Fibroblast of skin of right quadriceps (primary cell): ENCODE data around the gene TTC7B.

ENCODE experiments used
- DNase-seq: peaks from one replicate; pipeline ENCODE4 v3.0.0-alpha.2; 2013

The TTC7B gene

DNA sequence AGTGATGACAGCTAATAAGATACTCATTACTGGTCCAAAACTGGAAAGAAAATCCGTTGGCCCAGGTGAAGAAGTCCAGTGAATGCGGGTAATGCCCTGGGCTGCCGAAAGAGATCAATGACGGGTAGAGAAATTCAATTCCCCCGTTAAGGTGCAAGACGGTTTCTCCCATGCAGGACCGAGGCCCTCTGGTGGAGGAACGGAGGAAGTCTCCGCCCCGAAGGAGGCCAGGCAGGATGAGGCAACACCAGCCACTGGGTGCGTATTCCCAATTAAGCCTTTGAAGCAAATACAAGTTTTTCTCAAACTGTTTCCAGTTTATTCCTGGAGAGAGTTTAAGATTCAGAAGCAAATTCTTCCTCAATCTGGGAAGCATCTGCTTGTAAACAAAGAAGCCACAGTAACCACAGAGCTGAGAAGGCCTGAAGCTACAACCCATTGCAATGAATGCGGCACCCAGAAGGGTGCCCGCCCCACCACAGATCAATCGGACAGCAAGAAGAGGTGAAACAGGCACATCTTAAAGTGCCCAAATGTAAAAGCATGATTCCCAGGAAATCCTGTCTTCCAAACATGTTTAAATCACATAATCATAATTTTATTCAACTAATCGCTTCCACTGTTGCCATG, 118.5 kb downstream of the TTC7B start:
- peak; percentile 77 for DNase-seq

DNA sequence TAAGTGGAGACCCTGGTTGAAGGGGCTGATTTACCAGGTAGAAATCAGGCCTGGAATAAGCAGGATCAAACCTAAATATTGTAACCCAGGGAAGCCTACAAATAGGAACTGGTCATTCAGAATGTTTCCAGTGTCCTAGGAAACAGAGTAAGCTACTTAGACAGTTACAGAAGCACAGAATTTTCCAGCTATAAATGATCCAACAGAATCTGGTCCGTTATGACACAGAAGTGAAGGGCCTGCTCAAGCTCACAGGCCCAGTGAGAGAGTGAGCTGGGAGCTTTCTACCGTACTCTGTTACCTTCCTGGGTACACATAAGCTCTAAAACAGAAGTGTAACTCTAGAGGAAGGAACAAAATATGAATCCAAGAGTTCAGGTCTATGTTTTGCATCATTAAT, 119.1 kb downstream of the TTC7B start:
- no peak for DNase-seq

DNA sequence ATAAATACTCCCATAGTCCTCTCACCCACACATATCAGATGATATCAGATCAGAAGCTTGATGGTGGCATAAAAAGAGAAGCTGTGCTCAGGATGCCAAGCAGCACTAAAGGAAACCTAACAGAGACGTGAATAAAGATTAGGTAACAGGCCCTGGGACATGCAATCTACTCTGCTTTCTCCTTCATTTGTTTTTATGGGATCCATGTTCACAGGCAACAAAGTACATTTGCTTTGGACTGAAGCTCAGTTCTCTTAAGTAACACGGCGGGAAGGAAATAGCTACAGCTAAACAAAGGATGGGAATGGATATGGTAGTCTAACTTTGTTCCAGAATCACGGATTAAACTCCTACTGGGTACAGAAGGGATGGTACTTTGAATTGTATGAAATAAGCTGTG, 119.5 kb downstream of the TTC7B start:
- DNase-seq, result no peak

DNA sequence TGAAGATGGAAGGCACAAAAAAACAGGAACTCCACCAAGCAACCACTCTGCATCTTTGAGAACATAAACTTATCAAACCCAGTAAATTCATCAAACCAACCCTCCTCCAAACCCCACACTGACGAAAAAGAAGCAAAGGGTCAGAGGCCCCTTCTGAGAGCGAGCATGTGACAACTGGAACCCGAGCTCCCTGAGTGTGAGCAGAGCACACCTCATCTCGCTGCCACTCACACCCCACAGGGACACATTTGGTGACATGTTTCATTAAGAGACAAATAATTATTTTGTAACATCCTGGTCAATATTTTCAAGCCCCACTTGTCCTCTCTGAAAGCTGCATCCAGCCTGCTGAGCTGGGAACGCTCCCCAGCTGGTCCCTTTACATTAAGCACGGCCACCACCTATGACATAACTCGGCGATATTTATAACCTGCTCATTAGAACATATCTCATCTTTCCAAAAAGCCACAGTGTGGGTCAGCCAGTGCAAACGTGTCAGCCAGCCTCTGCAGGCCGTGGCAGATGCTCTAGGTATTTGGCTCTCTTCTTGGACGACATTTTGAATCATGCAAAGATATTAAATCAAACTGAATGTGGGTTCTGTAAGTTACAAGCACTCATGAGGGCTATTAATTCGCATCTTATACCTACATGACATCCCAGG, 120.1 kb downstream of the TTC7B start:
- no peak for DNase-seq

DNA sequence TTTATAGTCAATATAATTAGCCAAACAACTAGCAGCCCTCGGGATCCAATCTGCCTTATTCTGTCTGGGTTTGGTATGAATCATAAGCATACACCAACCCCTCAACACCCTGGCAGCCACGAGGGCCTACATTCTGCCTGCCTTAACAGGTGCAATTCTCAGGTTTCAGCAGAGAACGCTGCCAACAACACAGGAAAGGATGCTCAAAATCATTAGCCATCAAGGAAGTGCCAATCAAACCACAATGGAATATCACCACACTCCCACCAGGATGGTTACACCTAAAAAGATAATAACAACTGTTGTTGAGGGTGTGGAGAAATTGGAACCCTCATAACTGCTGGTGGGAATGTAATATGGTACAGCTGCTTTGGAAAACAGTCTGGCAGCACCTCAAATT, 122.8 kb downstream of the TTC7B start:
- DNase-seq, result no peak

DNA sequence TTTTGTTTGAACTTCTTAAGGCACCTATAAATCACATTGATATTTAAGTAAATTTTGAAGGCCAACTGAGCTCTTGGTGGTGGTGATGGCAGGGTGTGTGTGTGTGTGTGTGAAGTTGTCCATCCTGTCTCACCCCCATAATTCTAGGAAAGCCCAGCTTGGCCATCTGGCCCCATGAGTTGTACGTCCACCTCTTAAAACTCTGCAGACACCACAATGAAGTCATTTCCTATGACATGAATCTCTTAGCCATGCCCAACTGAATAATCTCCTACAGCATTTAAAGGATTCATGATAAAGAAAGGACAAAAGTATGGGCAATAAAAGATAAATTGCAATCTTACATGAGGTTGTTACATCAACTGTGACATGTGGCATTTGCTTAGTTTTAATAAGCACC, 123.4 kb downstream of the TTC7B start:
- no peak for DNase-seq

DNA sequence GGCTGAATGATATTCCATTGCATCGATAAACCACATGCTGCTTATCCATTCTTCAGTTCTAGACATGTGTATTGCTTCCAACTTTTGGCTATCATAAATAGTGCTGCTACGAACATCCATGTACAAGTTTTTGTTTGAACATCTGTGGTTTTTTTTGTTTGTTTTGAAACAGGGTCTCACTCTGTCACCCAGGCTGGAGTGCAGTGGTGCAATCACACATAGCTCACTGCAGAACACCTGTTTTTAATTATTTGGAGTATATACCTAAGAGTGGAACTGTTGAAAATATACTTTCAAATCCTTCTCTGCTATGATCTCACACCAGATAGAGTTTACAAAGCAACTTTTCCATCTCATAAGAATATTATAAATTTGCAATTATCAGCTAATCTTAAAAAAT, 124.2 kb downstream of the TTC7B start:
- DNase-seq, result peak; percentile 40

DNA sequence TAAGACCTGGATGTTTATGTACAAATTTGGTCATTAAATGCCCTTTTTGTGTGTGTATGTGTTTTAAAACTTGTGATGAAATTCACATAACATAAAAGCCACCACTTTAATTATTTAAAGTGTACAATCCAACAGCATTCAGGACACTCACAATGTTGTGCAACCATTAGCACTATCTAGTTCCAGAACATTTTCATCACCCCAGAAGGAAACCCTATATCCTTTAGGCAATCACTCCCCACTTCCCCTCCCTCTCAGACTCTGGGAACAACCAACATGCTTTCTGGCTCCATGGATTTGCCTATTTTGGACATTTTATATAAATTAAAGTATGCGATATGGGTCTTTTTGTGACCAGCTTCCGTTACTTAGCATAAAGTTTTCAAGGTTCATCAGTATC, 124.6 kb downstream of the TTC7B start:
- DNase-seq, result no peak

DNA sequence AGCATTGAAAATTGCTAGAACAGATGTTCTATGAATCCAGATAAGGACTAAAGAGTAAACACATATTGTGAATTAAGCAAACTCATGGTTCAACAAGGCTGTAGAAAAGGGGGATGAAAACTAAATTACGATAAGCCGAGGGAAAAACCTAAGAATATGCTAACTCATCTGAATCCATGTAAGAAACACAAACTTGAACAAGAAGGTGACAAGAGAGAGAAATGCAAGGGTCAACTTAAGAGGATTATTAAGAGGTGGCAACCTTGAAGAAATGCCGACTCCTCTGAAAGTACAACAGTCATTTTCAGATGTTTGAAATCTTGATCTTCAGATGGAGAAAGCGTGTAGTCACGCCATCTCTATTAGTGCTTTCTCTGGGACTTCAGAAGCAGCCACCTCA, 128.6 kb downstream of the TTC7B start:
- no peak for DNase-seq

DNA sequence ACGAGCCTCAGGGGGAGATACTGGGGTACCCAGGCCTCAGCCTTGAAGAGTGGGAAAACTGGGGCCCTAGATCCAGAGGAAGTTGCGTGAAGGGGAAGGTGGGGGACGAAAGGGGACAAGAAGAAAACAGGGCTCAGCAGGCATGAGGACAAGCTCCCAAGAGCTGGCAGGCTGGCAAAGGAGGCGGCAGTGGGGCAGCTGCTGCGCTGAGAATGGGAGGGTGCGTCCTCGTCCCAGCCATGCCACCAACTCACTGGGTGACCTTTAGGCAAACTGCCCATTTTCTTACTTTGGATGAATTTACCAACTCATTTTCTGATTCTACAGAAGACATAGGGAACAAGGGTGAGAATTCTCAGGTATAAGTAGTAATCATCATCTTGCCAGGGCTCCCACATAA, 133.6 kb downstream of the TTC7B start:
- no peak for DNase-seq

DNA sequence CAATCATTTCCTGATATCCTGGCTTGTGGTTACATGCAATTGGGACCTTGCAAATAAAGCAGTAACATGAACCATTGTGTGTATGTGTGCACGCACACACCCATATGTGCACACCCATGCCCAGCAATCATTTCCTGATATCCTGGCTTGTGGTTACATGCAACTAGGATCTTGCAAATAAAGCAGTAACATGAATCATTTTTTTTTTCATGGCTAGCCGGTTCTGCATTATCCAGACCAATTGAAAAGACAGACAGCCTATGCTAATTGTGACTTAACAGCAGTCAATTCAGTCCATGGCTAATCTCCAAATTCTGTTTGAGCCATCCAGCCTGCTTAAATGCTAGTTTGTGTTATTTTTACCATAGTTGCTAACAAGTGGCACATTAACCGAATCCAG, 134.3 kb downstream of the TTC7B start:
- DNase-seq, result peak; percentile 18

DNA sequence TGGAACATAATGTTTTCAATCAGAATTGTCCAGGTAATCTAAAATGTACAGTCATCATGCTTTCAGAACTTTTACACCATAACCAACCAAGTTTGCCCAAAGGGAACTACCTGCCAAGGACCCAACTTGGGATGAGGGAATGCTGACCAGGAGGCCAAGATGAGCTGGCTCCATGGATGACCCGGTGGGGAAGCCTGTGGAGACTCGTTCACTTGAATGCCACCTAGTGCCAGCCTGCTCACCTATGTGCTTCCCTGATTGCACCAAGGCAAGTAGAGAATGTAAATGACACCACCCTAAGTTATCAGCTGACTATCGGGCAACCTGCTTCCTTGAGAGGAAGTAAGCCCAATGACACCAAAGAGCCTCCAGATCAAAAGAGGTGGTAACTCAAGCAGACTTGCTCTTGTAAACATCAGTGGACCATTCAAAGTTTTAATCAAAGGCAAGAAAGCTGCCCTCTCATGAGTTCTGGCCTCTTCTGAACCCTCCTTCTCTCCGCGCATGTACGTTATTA, 137.3 kb downstream of the TTC7B start:
- no peak for DNase-seq

DNA sequence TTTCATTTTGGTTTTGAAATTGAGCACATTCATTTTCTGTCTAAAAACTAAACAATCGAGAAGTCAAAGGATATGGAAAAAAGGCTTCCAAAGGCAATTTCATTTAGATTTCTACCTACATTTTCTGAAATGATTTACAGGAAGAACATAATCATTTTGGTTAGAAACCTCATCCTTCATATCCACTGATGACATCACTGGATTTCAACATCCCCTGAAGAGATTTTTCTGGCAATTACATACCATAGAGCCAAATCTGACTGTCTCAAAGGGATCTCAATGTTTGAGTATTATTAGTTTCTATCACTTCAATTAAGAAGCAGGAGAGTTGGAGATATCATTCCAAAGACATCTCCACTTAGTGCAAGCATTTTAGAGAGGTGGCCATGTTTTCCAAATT, 137.8 kb downstream of the TTC7B start:
- DNase-seq, result peak; percentile 53

DNA sequence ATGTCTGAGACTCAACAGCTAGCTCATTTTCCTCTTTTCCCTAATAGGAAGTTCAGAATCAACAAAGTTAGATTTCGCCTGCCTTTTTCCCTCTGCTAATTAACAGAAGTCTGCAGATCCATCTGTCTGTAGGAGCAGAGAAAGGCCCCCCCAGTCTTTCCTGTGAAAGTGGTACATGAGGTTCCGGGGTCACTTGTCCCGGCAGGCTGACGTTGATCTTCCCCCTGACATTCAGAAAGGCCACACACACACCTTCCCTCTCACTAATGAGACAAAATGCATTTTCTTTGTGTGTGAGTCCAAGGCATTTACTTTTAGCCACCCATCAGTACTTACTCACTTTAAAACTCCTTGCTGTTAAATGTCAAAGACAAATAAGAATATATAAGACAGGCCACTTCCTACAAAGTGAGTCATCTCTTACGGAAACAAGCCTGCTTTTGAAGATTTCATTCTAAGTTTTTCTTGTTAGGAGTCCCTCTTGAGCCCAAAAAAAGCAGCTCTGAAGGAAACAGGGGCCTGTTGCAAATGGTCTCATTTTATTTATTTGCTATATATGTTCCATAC, 138.7 kb downstream of the TTC7B start:
- DNase-seq, result peak; percentile 65

DNA sequence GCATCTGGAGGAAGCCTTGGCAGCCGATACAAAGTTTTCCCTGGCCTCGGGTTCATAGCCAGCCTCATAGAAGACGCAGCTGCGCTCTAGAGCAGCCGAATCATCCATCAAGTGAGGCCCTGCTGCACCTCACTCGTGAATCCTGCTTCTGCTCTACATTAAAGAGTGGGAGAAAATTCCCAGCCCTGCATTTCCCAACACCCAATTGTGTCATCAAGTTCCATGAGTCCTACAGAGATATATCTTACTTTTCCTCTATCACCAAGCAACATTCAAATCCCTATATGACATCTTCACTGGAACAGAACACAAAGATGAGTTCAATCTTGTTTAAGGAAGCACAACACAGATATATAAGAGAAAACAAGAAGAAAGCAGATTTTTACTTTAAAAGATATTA, 139.3 kb downstream of the TTC7B start:
- DNase-seq, result peak; percentile 29

DNA sequence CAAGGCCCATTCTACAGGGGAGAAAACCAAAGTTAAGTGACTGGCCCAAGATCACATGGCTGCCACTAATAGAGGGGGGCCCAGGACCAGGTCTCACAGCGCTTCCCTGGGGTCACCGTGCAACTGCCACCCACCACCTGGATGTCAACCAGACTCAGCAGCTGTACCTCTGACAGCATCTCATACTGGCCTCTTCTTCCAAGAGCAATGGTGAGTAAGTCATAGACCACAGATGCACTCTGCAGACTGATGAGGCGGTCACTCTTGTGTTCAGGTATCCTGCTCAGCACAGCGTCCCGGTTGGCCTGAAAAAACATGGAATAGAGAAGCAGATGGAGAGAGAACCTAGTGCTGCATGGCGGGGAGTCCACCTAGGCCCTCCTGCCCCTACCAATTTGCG, 139.9 kb downstream of the TTC7B start:
- no peak for DNase-seq

DNA sequence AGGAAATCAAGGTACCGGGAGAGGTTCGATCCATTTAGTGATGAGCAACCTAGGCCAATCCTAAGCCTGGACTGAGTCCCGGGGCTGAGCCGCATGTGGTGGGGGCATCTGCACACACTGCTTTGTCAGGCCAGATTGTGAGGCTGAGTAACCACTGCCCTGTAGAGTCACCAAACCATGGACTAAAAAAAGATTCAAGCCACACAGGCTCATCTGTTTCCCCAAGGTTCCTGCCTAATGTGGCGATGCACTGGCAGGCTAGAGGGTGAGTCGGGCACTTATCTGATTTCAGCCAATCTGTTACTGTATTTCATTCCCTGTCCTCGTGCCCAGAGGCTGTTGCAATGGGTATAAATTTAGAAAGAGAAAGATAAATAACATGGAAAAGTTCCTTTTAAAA, 140.8 kb downstream of the TTC7B start:
- peak; percentile 46 for DNase-seq

DNA sequence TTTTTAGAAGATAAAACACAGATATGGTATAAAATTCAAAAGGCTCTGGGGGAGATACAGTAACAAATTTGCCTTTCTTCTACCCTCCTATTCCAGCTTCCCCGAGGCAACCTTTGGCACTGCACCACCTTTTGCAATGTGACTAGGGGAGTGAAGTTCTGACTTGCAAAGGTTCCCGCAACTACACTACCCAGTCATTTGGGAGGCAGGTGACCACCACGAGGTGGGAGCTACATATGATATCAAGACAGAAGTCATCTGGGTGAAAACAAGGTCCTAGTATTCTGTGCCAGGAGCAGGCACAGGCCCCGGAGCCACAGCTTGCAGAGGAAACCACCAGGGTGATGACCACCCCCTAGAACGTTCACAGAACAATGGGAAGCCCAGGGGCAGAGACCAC, 141.5 kb downstream of the TTC7B start:
- no peak for DNase-seq

DNA sequence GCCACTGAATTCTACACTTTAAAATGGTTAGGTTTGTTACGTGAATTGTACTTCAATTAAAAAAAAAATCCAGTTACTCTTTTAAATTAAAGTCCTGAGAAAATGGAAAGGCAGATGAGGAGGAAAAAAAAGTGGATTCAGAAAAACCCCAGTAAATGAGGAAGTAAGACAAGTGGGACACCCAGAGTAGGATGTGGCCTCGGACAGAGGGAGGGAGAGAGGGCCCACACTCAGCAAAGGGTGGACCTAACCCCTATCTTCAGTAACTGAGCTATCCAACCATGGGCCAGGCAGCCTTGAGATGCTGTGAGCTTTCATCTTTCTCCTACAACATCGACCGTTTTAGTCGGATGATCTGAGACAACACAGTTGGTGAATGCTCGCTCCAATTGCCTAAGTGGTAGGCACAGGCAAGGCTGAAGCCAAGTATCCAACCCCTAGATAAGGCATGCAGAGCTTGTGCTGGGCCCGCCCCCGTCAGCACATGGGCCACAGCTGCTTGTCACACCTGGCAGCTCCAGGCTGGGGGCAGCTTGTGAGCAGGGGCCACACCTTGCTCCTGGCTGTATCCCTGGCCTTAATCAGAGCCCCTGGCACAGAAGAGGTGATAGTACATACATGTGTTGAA, 142.1 kb downstream of the TTC7B start:
- DNase-seq, result no peak

DNA sequence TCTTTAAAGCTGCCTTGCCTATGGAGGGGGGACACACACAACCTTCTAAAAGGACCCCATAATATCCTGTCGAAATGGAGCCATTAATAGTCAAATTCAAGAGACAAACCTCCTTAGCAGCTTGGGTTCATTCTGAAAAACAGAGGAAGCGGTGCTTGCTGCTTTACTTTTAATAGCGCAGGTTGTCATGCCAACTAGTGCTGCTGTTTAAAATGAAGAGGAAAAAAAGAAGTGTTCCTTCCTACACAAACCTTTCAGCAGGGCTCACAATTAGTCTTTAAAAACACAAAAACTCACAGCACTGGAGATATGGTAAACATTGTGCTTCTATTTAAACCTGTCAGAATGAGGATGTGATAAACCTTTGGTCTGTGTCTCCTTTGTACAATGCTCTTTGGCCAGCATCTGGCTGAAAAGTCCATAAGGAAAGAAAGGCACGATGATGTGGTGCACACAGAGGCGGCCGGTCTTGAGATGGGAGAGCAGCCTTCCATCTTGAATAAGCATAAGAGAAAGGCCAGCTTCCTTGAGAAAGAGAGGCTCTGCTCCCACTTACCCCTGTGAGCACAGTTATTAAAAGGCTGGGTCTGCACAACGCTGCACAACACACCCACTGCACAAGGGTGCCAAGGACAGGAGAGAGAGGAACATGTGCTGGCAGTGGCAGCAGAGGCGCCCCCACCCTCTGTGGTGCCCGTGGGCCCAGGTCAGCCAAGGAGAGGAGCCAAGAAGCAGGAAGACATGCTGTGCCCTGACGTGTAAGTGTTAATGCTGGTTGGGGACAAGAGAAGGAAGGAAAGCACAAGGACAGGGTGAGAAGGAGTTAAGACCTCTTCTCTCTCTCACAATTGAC, 144.6 kb downstream of the TTC7B start:
- no peak for DNase-seq

DNA sequence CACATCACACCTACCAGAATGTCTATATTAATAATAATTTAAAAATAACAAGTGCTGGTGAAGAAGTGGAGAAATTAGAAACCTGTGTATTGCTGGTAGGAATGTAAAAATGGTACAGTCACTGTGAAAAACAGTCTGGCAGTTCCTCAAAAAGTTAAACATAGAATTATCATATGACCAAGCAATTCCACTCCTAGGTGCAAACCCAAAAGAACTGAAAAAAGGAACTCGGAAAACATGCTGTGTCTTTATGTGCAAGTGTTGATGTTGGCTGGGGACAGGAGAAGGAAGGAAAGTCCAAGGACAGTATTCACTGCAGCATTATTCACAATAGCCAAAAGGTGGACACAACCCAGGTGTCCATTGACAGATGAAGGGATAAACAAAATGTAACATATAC, 146.5 kb downstream of the TTC7B start:
- no peak for DNase-seq

DNA sequence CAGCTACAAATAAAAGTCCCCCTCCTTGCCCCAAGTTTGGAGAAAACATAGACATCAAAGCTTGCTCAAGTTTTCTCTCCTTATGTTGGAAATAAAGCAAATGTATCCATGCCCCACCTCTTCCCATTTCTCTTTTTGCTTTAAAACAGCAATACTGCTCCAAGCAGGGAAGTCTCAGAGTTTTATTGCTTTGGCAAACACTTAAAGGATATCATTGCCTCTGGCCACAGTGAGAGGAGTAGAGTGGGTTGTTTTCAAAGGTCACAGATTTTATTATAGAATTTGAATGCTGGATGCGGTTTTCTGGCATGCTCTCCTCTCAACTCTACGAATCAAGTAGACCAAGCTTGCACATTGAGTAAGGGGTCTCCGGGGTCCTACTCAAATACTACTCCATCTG, 149.7 kb downstream of the TTC7B start:
- DNase-seq, result no peak
